GM04504 (cell line): Measurements from ENCODE around the gene DCHS1.
A peak's percentile ranks its signal among the peaks of the same experiment; 100 is the strongest.

Experiments
- DNase-seq: peaks from one replicate; pipeline ENCODE4 v3.0.0-alpha.2; 2012; ENCODE audit warnings: low read depth

Gene DCHS1

DNA sequence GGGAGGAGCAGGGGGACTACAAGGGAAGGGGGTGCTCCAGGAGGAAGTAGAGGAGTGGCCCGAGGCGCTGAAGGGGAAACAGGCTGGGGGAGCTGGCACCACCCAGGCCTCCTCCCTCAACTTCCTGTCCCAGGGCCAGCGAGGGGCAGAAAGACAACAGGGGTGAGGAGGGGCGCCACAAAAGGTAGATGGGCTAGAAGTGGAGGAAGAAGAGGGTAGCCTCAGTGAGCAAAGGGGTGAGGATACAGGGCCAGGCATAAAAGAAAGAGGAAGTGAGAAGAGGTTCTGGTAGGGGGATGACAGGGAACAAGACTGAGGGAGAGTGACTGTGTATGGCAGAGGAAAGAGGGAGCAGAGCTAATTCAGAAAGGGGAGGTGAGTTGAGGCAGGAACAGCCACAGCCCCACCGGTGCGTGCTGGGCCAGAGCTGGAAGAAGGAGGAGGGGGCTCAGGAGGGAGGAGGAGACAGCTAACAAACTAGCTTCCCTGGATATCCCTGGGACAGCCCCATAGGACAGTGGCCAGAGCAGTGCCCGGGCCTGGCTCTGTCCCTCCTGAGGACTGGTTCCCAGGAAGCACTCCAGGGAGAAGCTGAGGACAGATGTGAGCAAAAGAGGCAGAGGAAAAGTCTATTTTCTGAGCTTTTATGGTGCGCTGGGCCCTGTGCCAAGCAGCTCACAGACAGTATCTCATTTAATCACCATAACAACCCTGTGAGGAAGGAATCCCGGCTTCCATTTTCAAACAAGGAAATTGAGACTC lies 8.5 kb downstream of the DCHS1 start:
- DNase-seq, result peak; percentile 74

DNA sequence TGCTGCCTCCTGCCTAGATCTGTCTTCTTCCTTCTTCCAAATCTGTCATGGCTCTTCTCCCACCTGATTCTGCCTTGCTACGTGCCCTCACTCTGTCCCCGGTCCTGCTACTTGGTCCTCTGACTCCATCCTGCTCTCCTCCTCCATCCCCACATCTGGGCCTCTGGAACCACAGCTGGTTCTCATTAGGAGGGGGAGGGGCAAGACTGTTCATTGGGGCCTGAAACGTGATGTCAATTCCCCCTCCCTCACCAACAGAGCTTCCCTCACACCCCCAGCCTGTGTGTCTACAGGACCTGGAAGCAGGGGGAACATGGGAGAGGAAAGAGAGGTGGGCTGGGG lies 9.1 kb downstream of the DCHS1 start:
- DNase-seq, result peak; percentile 64

DNA sequence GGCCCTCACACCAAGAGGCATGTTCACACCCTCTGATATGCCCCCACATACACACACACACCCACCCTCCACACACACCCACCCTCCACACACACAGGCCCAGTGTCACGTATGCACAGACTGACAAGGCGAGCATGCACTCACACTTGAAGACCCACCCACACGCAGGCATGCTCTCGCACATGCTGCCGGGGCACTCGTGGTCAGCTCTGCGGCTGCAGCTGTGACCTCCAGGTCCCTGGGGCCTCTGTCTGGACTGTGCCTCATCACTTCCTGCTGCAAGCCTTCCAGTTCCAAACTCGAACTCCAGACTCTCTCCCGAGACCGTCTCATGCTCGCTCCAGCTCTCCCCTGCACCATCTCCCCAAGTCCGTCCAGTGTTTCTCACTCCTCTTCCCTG lies 9.5 kb downstream of the DCHS1 start:
- DNase-seq, result no peak

DNA sequence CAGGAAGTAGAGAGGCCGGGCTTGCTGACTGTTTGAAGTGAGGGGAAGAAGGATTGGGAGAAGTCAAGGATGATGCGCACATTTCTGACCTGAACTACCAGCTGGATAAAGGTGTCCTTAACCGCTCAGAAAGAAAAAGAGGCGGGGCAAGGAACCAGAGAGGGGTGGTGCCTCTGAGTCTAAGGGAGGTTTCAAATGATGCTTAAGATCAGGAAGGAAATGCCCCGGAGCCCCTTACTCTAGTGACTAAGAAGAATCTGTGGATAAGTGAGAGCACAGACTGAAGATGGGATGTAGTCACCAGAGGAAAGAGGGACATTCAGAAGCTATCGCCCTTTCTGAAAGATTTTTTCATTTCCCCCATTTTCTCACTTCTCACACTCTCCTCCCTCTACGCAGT lies 12.7 kb downstream of the DCHS1 start:
- no peak for DNase-seq

DNA sequence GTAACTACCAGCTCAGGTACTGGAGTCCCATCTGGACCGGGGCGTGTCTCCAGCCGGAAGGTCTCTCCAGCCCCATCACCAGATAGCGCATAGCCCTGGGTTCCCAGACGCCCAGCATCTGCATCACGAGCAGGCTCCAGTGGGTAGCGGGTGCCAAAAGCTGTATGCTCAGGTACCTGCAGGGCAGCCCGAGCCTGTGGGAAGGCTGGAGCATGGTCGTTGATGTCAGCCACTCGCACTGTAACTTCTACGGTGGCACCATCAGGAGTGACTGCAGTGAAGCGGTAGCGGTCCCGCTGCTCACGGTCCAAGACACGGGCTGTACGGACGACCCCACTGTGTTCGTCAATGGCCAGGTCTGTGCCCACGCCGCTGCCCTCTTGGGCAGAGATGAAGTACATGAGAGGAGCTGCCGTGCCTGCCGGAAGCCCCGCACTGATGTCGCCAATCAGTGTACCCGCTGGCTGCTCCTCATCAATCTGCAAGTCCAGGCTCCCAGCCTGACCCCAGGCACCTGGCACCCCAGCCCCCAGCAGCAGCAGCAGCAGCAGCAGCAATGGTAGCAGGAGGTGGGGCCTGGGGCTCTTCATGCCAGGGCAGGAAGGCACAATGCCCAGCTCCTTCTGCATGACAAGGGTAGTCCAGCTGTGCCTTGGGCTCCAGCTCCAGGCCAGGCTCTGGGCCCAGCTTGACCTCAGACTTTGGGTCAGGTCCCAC lies 14.5 kb downstream of the DCHS1 start:
- DNase-seq, result no peak

DNA sequence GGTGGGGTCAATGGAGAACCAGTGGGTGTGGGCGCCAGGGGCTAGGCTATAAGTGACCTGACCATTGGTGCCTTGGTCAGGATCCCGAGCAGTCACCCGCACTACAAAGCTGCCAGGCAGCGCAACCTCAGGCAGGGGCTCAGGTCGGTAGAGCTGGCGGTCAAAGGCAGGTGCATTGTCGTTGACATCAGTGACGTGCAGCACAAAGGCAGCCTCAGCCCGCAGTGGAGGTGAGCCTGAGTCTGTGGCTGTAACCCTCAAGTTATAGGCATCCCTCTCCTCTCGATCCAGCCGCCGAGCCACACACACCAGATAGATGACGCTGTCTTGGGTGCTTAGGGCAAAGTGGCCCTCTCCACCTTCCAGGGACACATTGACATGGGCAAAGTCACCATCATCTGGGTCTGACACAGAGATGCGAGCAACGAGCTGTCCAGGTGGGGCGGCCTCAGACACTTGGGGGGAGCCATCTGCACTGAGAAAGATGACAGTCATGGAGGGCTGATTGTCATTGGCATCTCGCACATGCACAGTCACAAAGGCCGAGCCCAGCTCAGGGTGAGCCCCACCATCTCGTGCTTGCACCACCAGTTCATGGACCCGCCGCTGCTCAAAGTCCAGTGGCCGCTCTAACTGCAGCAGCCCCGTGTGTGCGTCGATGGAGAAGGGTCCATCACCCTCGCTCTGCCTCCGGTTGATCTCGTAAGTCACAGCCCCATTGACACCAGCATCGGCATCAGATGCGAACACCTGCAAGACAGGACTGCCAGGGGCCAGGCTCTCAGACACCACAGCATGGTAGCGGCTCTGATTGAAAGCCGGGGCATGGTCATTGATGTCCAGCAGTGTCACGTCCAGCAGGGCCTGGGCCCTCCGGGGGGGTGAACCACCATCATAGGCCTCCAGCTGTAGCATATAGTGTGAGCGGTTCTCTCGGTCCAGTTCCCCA lies 15.3 kb downstream of the DCHS1 start:
- no peak for DNase-seq

DNA sequence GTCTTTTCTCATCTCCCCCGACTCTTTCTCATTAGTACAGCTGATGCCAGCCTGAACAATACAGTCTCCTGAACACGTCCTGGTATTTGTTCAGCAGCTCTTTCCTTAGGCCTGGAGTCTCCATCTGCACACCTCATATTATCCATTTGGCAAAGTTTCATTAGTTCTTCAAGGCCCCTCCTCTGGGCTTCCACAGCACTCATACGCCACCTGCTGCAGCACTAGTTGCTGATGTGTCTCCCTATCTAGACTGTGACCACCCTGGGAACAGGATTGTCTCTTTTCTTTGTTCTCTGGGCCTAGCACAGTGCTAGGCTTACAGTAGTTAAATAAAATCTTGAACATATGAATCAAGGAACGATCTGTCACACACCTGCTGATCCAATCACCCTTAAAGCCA lies 17.2 kb downstream of the DCHS1 start:
- DNase-seq, result no peak

DNA sequence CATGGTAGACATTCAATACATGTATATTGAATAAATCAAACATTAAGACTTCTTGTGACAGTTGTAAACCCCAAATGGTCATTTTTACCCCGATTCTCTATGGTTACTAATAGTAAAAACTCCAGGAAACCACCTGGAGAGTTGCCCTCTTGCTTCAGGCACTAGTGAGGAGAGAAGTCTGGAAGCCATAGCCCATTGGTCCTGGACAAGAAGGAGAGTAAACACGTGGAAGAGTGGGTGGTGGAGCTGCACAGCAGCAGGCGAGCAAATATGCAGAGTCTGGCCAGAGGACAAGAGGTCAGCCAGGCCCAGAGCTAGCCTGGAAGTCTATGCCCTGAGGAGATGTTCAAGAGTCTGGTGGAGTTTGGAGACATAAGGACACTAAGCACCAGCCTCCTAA lies 17.7 kb downstream of the DCHS1 start:
- DNase-seq, result peak; percentile 98

DNA sequence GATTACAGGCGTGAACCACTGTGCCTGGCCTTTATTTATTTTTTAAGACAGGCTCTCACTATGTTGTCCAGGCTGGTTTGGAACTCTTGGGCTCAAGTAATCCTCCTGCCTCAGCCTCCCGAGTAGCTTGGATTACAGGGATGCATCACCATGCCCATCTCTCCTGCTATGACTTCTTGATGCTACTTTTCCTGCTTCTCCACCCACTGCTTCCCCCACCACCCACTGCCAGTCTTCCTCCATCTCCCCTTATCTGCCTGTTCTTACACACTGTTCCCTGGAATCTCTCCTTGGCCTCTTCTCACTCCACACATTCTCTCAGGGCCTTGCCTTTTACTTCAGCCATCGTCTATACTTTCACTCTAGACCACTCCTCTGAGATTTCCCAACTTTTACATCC lies 19.1 kb downstream of the DCHS1 start:
- DNase-seq, result no peak

DNA sequence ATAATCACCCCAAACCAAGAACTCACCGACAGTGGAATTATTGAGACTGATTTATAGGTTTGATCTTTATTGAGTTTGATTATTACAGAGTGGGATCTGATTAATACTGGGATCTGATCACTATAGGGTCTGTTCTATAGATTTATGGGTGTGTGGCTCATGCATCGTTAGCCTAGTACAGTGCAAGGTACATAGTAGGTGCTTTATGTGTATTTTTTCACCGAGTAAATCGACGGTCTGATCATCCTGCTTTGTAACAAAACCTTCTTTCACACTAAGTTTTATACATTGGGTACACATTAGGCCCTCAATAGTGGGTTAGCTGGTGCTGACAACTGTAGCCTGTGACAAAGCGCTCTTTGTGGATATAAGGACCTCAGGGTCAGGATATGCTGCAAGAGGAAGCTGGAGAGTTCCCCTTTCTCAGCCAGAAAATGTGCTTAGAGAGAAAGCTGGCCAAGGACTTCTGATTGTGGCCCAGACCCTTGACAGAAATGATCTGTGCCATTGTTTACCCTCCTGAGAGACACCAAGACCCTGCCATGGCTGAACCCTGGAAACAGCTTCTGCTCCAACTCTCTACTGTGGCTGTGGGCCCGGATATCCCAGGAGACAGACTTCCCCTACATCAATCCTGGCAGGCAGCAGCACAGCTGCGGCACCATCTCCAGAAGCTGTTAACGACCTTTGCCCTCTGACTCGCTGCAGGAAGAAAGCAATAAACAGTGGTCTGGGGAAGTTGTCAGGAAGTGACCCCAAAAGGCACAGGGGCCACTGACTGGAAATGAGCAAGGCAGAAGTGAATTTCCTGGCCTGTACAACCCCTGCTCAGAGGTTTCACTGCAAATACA lies 20.3 kb downstream of the DCHS1 start:
- DNase-seq, result no peak

DNA sequence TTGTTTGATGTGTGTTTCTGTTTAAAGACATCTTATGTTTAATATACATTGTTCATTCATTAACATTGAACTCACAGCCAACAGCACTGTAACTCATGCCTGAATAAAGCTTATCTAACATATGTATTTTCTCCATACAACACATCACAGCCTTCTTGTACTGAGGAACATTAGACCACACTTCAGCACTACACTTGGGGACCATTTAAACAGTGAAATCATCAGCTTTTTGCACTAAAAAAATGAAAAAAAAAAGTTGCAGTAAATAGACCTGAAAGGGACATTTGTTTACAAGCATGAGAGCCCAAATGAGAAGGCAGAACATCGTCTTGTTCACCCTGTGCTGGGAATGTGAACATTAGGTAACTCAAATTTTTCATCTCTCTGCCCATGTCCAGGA lies 21.1 kb downstream of the DCHS1 start:
- DNase-seq, result no peak

DNA sequence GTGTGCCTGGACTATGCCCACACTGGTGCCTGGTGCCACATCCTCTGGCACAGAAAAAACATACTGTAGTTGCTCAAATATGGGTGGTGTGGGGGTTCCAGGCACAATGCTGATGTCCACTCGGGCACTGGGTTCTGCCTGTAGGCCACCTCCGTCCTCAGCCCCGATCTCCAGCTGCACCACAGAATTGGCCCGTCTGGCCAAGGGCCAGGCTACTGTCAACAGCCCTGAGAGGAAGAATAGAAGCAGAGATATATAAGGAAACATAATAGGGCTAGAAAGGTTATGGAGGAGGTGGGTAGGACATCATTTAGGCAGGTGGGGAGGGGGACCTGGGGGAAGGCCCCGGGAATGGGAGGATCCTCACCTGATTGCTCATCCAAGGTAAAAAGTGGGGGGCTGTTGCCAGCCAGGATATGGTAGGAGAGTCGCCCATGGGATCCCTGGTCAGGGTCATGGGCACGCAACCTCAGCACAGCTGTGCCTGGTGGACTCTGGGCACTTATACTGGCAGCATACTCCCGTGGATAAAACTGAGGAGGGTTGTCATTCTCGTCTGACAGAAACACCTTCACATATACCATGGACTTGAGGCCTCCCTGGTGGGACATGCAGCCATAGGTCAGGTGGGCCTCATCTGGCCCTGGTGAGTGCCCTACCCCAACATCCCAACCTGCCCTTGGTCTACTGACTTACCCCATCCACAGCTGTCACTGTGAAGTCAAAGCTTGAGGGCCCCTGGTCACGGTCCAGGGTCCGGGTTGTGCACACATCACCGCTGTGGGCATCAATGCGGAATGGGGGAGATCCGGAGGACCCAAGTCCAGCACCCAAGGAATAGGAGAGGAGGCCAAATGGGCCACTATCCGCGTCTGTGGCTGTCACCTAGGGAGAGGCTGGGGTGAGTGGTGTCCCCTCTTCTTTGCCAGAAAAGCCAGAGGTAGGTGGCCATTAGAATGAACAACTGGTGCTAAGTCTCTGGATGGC lies 21.9 kb downstream of the DCHS1 start:
- DNase-seq, result no peak

DNA sequence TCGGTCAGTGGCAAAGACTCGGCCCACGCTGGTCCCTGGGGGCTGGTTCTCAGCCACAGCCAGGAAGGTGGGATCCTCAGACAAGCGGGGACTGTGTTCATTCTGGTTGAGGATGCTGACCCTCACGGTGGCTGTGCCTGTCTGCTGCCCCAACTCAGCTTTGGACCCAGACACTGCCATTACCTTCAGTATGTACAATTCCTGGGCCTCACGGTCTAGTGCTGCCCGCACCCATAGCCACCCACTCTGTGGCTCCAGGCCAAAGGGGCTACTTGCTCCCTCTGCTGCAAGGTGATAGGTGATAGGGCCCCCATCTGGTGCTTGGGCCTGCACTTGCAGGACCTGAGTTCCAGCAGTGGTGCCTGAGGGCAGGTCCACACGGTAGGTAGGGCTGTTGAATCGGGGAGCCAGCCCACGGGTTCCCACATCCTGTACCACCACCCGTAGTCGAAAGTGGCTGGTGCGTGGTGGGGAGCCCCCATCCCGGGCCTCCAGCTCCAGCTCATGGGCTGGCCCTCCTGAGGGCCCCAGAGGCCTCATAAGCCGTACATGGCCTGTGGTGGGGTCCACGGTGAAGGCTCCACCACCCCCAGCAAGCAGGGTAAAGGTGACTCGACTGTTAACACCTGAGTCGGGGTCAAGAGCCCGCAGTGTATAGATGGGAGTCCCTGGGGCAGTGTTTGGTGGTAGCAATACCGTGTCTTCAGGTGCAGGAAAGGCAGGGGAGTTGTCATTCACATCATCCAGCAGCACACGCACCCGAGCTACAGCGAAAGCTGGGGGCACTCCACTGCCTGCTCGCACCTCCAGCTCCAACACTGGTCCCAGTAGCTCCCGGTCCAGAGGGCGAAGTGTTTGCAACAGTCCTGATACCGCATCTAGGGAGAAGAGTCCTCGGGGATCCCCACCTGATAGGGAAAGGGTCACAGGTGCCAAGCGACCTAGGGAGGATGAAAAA lies 23.2 kb downstream of the DCHS1 start:
- DNase-seq, result no peak

DNA sequence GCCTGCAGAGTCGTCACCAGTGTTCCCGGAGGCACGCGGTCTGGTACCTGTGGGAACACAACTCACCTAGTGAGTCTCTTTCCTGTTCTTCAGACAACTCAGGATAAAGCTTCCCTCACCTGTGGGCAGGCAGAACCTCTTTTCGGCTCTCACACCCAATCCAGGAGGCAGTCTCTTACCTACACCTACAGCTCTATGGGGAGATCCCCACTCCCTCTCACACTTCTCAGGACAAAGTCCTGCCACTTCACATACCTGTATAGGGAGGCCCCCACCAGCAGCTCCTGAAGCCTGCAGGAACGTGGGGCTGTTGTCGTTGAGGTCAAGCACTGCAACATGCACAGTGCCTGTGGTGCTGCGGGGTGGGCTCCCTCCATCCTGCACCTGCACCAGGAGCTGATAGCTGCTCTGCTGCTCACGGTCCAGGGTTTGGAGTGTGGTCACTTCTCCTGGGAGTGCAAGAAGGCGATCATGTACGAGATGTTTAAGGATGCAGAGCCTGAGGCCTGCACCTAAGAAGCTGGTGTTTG lies 24.2 kb downstream of the DCHS1 start:
- DNase-seq, result no peak

DNA sequence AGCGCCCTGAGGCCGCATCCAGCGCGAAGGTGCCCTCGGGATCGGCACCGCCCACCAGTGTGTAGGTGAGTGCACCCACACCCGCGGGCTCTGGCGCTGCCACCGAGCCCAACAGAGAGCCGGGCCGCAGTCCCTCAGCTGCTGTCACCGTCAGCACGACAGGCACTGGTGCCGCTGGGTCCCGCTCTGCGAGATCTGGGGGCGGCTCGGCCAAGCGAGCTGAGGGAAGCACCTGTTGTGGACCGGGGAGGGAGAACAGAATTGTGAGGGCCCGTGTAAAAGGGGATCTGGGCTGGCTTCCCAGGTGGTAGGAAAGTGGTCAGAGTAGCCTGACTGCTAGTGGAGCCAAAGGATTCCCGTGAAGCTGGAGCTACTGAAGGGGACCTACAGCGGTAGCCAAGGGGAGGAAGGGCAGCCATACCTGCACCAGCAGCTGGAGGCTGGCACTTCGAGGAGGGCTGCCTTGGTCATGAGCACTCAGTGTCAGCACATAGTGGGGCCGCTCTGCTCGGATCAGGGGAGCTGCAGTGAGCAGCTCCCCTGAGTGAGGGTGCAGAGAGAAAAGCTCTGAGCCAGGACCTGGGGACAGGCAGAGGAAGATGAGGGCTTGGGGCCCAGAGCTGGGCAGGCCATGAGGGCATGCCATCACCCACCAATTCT lies 24.8 kb downstream of the DCHS1 start:
- no peak for DNase-seq

DNA sequence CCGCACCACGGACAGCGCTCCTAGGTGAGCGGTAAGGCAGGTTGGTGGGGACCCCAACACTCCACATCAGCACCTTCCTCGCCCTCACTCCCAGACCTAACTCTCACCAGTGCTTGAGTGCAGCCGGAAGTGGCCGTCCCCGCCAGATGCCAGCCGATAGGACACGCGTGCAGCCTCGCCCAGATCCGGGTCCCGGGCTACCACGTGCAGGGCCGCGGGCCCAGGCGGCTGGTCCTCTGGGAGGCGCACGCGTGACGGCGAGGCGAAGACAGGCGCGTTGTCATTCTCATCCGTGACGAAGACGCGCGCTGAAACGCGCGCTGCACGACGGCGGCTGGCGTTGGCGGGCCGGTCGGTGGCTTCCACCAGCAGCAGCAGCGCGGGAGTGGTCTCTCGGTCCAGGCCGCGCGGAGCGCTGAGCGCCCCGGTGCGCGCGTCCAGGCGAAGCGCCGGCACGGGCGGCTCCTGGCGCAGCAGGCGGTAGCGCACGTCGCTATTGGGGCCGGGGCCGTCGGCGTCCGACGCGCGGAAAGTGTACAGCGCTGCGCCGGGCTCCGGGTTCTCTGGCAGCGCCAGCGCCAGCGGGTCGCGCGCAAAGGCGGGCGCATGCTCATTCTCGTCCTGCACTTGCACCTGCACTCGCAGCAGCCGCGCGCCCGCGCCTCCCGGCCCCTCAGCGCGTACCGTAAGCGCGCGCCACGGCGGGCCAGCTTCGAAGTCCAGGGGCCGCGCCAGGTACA lies 25.5 kb downstream of the DCHS1 start:
- no peak for DNase-seq

DNA sequence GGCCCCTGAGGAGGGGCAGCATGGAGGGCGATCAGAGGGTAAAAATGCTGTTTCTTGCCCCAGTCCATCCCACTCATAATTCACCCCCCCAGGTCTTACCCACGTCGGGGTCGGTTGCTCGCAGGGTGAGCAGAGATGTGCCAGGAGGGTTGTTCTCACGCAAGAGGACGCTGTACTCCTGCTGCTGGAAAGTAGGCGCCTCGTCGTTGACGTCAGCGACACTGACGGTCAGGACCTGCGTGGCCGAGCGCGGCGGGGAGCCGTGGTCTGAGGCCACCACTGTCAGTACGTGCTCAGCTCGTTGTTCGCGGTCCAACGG lies 26.1 kb downstream of the DCHS1 start:
- no peak for DNase-seq

DNA sequence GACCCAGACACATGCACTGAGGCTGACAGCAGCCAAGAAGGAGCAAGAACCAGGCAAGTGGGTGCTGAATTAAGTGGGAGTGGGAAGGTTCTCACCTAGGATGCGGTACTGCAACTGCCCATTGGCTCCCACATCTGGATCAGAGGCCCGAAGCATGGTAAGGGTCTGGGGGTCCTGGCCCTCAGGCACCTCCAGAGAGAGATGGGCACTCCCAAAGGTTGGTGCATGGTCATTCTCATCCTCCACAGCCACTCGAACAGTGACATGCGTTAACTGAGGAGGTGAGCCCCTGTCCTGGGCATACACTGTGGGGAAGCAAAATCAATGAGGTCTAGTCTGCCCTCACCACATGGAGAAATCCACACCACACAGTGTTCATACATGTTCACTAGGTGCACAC lies 27.1 kb downstream of the DCHS1 start:
- DNase-seq, result no peak
